ENCODE data around the gene LCAT.

- no peak for TF ChIP-seq CTCF (IDR thresholded peaks at IDR 0.05)
- no peak for TF ChIP-seq POLR2A (IDR thresholded peaks at IDR 0.05)
- no peak for TF ChIP-seq EP300 (IDR thresholded peaks at IDR 0.05)
Measured at GRCh38 chr16:67959536-67960329, 15.8 kb upstream of the LCAT start.
